Omental fat pad (tissue), 4 donors: ENCODE results near the gene UBE2O. TPM values are rescaled to one million over a fixed set of nuclear protein-coding genes. Genes with fewer than 3 reads are reported as not detected.

ENCODE experiments used
- ATAC-seq: fragments of 150-250 bp; one replicate; pipeline ENCODE4 v1.9.1; 2016; ENCODE audit warnings: mild to moderate bottlenecking, moderate library complexity; ENCODE audit not compliant: low FRiP score
- DNase-seq: peaks from one replicate; pipeline ENCODE4 v3.0.0-alpha.2; 2019; ENCODE audit warnings: low spot score
- CTCF ChIP-seq, 3 donors: fragments of 450-650 bp; IDR thresholded peaks; one replicate each; pipeline ENCODE4 v1.5.1; 2016 to 2017; ENCODE audit warnings: antibody characterized with exemption in 3 of 3, mild to moderate bottlenecking in 3 of 3, moderate library complexity in 2 of 3
- total RNA-seq, 4 donors: library from RNA; depleted of rRNA; stranded (reverse); fragments of >200 nt; gene quantifications; one replicate each; pipeline ENCODE4 v1.1.0, GENCODE V29; 2016

The UBE2O gene
- total RNA-seq, 4 donors from 2014 or later: 12.5 to 27.5 (median 20.0) TPM

- ATAC-seq (no peak), DNase-seq (no peak)
- no peak for TF ChIP-seq CTCF (IDR thresholded peaks at IDR 0.05)
These were observed 45.9 kb upstream of the UBE2O start for GRCh38 chr17:76498876-76499251.

- TF ChIP-seq CTCF (IDR thresholded peaks at IDR 0.05): no peak
- DNase-seq (no peak), ATAC-seq (peak; percentile 58)
These were observed 45.3 kb upstream of the UBE2O start for GRCh38 chr17:76497979-76498875.

GRCh38 chr17:76497699-76497978, 44.7 kb upstream of the UBE2O start:
- no peak for TF ChIP-seq CTCF (IDR thresholded peaks at IDR 0.05)
- DNase-seq (no peak), ATAC-seq (no peak)

- no peak for TF ChIP-seq CTCF (IDR thresholded peaks at IDR 0.05)
- DNase-seq (no peak), ATAC-seq (no peak)
These were observed 43.5 kb upstream of the UBE2O start for GRCh38 chr17:76496464-76496863.

- ATAC-seq (no peak), DNase-seq (no peak)
- no peak for TF ChIP-seq CTCF (IDR thresholded peaks at IDR 0.05)
These were observed 42.9 kb upstream of the UBE2O start for GRCh38 chr17:76495663-76496400.

- ATAC-seq (no peak), DNase-seq (no peak)
- TF ChIP-seq CTCF (IDR thresholded peaks at IDR 0.05): no peak
These were observed 40.7 kb upstream of the UBE2O start for GRCh38 chr17:76493505-76494167.
